Stimulated activated CD4-positive, alpha-beta T cell treated with anti-CD3 and anti-CD28 coated beads, Interleukin-4, amount 100 ng/mL, for 24 hours (primary cell): ENCODE results near the gene THSD4.

Source experiments
- DNase-seq: peaks from one replicate; pipeline ENCODE4 v3.0.0-alpha.2; 2020

The THSD4 gene

GRCh38 chr15:71570736-71571135 lies 455.5 kb downstream of the THSD4 start:
- no peak for DNase-seq

- no peak for DNase-seq
These were observed 456.4 kb downstream of the THSD4 start for GRCh38 chr15:71571641-71572040.

GRCh38 chr15:71572452-71573053 lies 457.3 kb downstream of the THSD4 start:
- DNase-seq: no peak

- DNase-seq: no peak
These were observed 458.3 kb downstream of the THSD4 start for GRCh38 chr15:71573599-71573998.

GRCh38 chr15:71575474-71576045 lies 460.3 kb downstream of the THSD4 start:
- DNase-seq: no peak

GRCh38 chr15:71577071-71577470 lies 461.8 kb downstream of the THSD4 start:
- no peak for DNase-seq

- no peak for DNase-seq
These were observed 466.2 kb downstream of the THSD4 start for GRCh38 chr15:71581398-71581930.

- DNase-seq: no peak
These were observed 469.9 kb downstream of the THSD4 start for GRCh38 chr15:71585159-71585558.

- no peak for DNase-seq
These were observed 471.2 kb downstream of the THSD4 start for GRCh38 chr15:71586463-71586862.

- no peak for DNase-seq
These were observed 473.5 kb downstream of the THSD4 start for GRCh38 chr15:71588746-71589145.

- no peak for DNase-seq
These were observed 475.8 kb downstream of the THSD4 start for GRCh38 chr15:71591057-71591456.

GRCh38 chr15:71592203-71592602 lies 476.9 kb downstream of the THSD4 start:
- DNase-seq: no peak

GRCh38 chr15:71595846-71596553 lies 480.7 kb downstream of the THSD4 start:
- no peak for DNase-seq

- DNase-seq: no peak
These were observed 481.4 kb downstream of the THSD4 start for GRCh38 chr15:71596672-71597071.

GRCh38 chr15:71597126-71597525 lies 481.9 kb downstream of the THSD4 start:
- no peak for DNase-seq

- DNase-seq: no peak
These were observed 482.4 kb downstream of the THSD4 start for GRCh38 chr15:71597637-71598036.

GRCh38 chr15:71598741-71599140 lies 483.5 kb downstream of the THSD4 start:
- no peak for DNase-seq

GRCh38 chr15:71599418-71600151 lies 484.3 kb downstream of the THSD4 start:
- DNase-seq: no peak

GRCh38 chr15:71600237-71600636 lies 485.0 kb downstream of the THSD4 start:
- DNase-seq: no peak

GRCh38 chr15:71601038-71601834 lies 486.0 kb downstream of the THSD4 start:
- no peak for DNase-seq

GRCh38 chr15:71603379-71603778 lies 488.1 kb downstream of the THSD4 start:
- no peak for DNase-seq

- no peak for DNase-seq
These were observed 492.1 kb downstream of the THSD4 start for GRCh38 chr15:71607383-71607782.
